Bronchial epithelial cell (primary cell): ENCODE data around the gene FANCM. TPM values are rescaled to one million over a fixed set of nuclear protein-coding genes. Genes with fewer than 3 reads are reported as not detected.
"Not testable (repeated sequence)": the region's sequence is repeated elsewhere in the genome, so short reads cannot be mapped to it uniquely, and the experiment has no call there.

Source experiments
- DNase-seq: peaks from one replicate; pipeline ENCODE4 v3.0.0-alpha.2; 2010; ENCODE audit warnings: low read depth
- FAIRE-seq: peaks from 2 replicates; lab custom pipeline; 2011; peaks lifted over from hg19 to GRCh38; lab: Jason Lieb, UNC
- H3K27me3 ChIP-seq: 2 replicates; pipeline ENCODE4 v1.5.1; 2011; ENCODE audit warnings: low read length; ENCODE audit not compliant: control insufficient read depth, insufficient read depth
- H3K36me3 ChIP-seq: 2 replicates; pipeline ENCODE4 v1.5.1; 2011; ENCODE audit warnings: low read length; ENCODE audit not compliant: control insufficient read depth, insufficient read depth
- H3K4me3 ChIP-seq: 2 replicates; pipeline ENCODE4 v1.5.1; 2011; ENCODE audit warnings: mild to moderate bottlenecking, low read depth, low read length, control low read depth
- CTCF ChIP-seq: IDR thresholded peaks from 2 replicates; pipeline ENCODE4 v1.5.1; 2011; ENCODE audit warnings: mild to moderate bottlenecking, moderate library complexity, low read length, control low read depth, inconsistent platforms; ENCODE audit not compliant: insufficient read depth, severe bottlenecking
- total RNA-seq: library from RNA; depleted of rRNA; stranded (reverse); fragments of >200 nt; gene quantifications from 2 replicates; pipeline ENCODE4 v1.2.1, GENCODE V29; 2014

FANCM gene
- total RNA-seq, 1 donor from 2014 or later, result 2.9 TPM

- no peak for TF ChIP-seq CTCF
- Histone ChIP-seq H3K36me3 (no peaks in the 10 kb centered on the region), H3K27me3 (no peaks in the 10 kb centered on the region), H3K4me3 (no peak overlapping the region)
- DNase-seq, result peak; percentile 60
- FAIRE-seq, result no peak
Measured at GRCh38 chr14:45199230-45199629, 63.5 kb downstream of the FANCM start.

GRCh38 chr14:45201905-45202304, 66.2 kb downstream of the FANCM start:
- DNase-seq (no peak), FAIRE-seq (peak; percentile 7)
- TF ChIP-seq CTCF, result peak; percentile 33
- H3K36me3 ChIP-seq, result no peaks in the 10 kb centered on the region
- H3K4me3 ChIP-seq, result no peak overlapping the region
- H3K27me3 ChIP-seq, result no peaks in the 10 kb centered on the region

GRCh38 chr14:45204241-45204640, 68.5 kb downstream of the FANCM start:
- no peak for FAIRE-seq
- TF ChIP-seq CTCF, result no peak
- no peak for DNase-seq

GRCh38 chr14:45210159-45210558, 74.4 kb downstream of the FANCM start:
- H3K27me3 ChIP-seq, result no peaks in the 10 kb centered on the region
- DNase-seq (no peak), FAIRE-seq (no peak)
- H3K36me3 ChIP-seq, result peaks cover 4% of the 10 kb centered on the region
- no peak for TF ChIP-seq CTCF
- no peak overlapping the region for H3K4me3 ChIP-seq

More at GRCh38 chr14:45204241-45204640, 68.5 kb downstream of the FANCM start:
- H3K27me3 ChIP-seq, result no peaks in the 10 kb centered on the region
- H3K4me3 ChIP-seq, result no peak overlapping the region
- H3K36me3 ChIP-seq, result no peaks in the 10 kb centered on the region

- no peak for TF ChIP-seq CTCF
- DNase-seq, result no peak
- Histone ChIP-seq H3K36me3 (peaks cover 4% of the 10 kb centered on the region), H3K27me3 (no peaks in the 10 kb centered on the region), H3K4me3 (no peak overlapping the region)
- no peak for FAIRE-seq
Measured at GRCh38 chr14:45211295-45211694, 75.6 kb downstream of the FANCM start.

- Histone ChIP-seq H3K27me3 (no peaks in the 10 kb centered on the region), H3K4me3 (no peak overlapping the region), H3K36me3 (peaks cover 4% of the 10 kb centered on the region)
- DNase-seq (no peak), FAIRE-seq (no peak)
- no peak for TF ChIP-seq CTCF
Measured at GRCh38 chr14:45212231-45212630, 76.5 kb downstream of the FANCM start.

- DNase-seq, H3K4me3 ChIP-seq, H3K27me3 ChIP-seq, FAIRE-seq, H3K36me3 ChIP-seq: not testable (repeated sequence)
Measured at GRCh38 chr14:45213716-45214115, 78.0 kb downstream of the FANCM start.

GRCh38 chr14:45214341-45214740, 78.6 kb downstream of the FANCM start:
- not testable (repeated sequence) for DNase-seq, H3K4me3 ChIP-seq, H3K36me3 ChIP-seq, FAIRE-seq, H3K27me3 ChIP-seq
